Measurements from ENCODE around the gene P2RY2.

DNA sequence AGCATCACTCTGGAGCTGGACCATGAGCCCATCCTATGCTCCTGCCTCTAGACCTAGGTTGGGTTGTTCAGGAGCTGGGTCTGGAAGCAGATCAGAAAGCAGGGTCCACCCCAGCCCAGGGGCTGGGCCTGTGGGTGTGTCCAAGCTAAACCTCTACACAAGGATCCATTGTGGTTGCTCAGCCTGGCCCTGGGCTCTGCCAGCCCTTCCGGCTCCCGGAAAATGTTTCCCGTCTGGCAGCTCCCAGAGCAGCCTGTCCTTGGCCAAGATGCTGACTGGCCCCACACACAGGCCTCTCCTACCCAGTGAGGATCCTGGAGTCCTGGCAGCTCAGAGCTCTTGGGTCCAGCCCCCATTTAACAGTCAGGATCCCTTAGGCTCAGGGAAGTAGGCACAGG lies 40.7 kb upstream of the P2RY2 start:
- no peak for TF ChIP-seq POLR2A (IDR thresholded peaks at IDR 0.05)
- TF ChIP-seq, protein P1, sequence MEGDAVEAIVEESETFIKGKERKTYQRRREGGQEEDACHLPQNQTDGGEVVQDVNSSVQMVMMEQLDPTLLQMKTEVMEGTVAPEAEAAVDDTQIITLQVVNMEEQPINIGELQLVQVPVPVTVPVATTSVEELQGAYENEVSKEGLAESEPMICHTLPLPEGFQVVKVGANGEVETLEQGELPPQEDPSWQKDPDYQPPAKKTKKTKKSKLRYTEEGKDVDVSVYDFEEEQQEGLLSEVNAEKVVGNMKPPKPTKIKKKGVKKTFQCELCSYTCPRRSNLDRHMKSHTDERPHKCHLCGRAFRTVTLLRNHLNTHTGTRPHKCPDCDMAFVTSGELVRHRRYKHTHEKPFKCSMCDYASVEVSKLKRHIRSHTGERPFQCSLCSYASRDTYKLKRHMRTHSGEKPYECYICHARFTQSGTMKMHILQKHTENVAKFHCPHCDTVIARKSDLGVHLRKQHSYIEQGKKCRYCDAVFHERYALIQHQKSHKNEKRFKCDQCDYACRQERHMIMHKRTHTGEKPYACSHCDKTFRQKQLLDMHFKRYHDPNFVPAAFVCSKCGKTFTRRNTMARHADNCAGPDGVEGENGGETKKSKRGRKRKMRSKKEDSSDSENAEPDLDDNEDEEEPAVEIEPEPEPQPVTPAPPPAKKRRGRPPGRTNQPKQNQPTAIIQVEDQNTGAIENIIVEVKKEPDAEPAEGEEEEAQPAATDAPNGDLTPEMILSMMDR (IDR thresholded peaks at IDR 0.05), result no peak
